HepG2 (cell line): ENCODE measurements around the gene CRIM1. TPM values are rescaled to one million over a fixed set of nuclear protein-coding genes. Genes with fewer than 3 reads are reported as not detected.

Experiments
- ATAC-seq: fragments of 200-7000 bp; cut with Tn5 transposase; 3 replicates; pipeline ENCODE4 v1.9.1; 2020; ENCODE audit warnings: mild to moderate bottlenecking, moderate library complexity
- BruUV-seq: library from RNA; stranded (reverse); fragments of 400-500 nt; replicated peaks from 2 replicates; lab custom pipeline; 2021; lab: Mats Ljungman, UMichigan
- CTCF ChIA-PET: fragments of 300-600 bp; formaldehyde crosslinking; extraction: SDS; loops from one replicate; lab custom pipeline; 2021; ENCODE audit warnings: low total read pairs, inconsistent platforms, low intra/inter-chr PET ratio; lab: Yijun Ruan, JAX
- POLR2A ChIA-PET: fragments of 350-600 bp; sonication (Branson Sonifier 250); formaldehyde crosslinking; loops from one replicate; lab custom pipeline; 2020; ENCODE audit warnings: antibody characterized with exemption, inconsistent platforms; lab: Yijun Ruan, JAX
- DNase-seq: peaks from one replicate; pipeline ENCODE4 v3.0.0-alpha.2; 2015; ENCODE audit warnings: low spot score
- FAIRE-seq: peaks from 3 replicates; lab custom pipeline; 2011; peaks lifted over from hg19 to GRCh38; lab: Jason Lieb, UNC
- H2AFZ ChIP-seq: one replicate; pipeline ENCODE4 v1.6.1; 2011; ENCODE audit warnings: low read length, inconsistent platforms
- H3K27ac ChIP-seq: fragments of 300-600 bp; 3 replicates; pipeline ENCODE4 v1.8.0; 2011; ENCODE audit warnings: mixed run types, mild to moderate bottlenecking, mixed read lengths, low read length, inconsistent platforms; ENCODE audit not compliant: insufficient read depth; ENCODE audit errors: extremely low read length
- H3K27me3 ChIP-seq, 2 experiments: fragments of 200-600 bp in 1 of 2; 2 replicates in 1 of 2; 3 replicates in 1 of 2; pipeline versions ENCODE4 v1.6.0 to v1.8.0; 2011; ENCODE audit warnings: low read length in 2 of 2, mild to moderate bottlenecking in 2 of 2, moderate library complexity in 2 of 2, inconsistent platforms in 1 of 2; ENCODE audit not compliant: insufficient read depth in 2 of 2, control insufficient read depth in 1 of 2
- H3K36me3 ChIP-seq, 2 experiments: fragments of 200-600 bp in 1 of 2; replicated peaks in 1 of 2; 2 replicates in 1 of 2; 3 replicates in 1 of 2; pipeline versions ENCODE4 v1.5.1 to v1.8.0; 2011; ENCODE audit warnings: low read length in 2 of 2, inconsistent platforms in 1 of 2; ENCODE audit not compliant: insufficient read depth in 2 of 2, control insufficient read depth in 1 of 2
- H3K4me1 ChIP-seq: 2 replicates; pipeline ENCODE4 v1.5.1; 2012; ENCODE audit warnings: low read length, inconsistent platforms; ENCODE audit not compliant: insufficient read depth
- H3K4me2 ChIP-seq: 2 replicates; pipeline ENCODE4 v1.6.0; 2011; ENCODE audit warnings: low read depth, low read length, inconsistent platforms
- H3K4me3 ChIP-seq, 3 experiments: fragments of 200-600 bp in 1 of 3; sonication (generic), shearing (Covaris generic) in 1 of 3; replicated peaks in 1 of 3; 2 replicates each; pipeline ENCODE4 v1.5.1; 2011 to 2016; ENCODE audit warnings: low read length in 3 of 3, inconsistent platforms in 2 of 3, low read depth in 2 of 3, mild to moderate bottlenecking in 2 of 3, control low read depth in 1 of 3, mixed read lengths in 1 of 3; ENCODE audit not compliant: insufficient read depth in 1 of 3
- H3K79me2 ChIP-seq: one replicate; pipeline ENCODE4 v1.6.1; 2011; ENCODE audit warnings: low read length, inconsistent platforms; ENCODE audit not compliant: insufficient read depth
- H3K9ac ChIP-seq: 2 replicates; pipeline ENCODE4 v1.6.0; 2011; ENCODE audit warnings: mild to moderate bottlenecking, low read depth, low read length, inconsistent platforms; ENCODE audit not compliant: insufficient read depth
- H3K9me3 ChIP-seq: 2 replicates; pipeline ENCODE4 v1.5.1; 2012; ENCODE audit warnings: mild to moderate bottlenecking, low read length
- H4K20me1 ChIP-seq: 2 replicates; pipeline ENCODE4 v1.6.0; 2011; ENCODE audit warnings: inconsistent platforms, mild to moderate bottlenecking, low read length, moderate library complexity; ENCODE audit not compliant: insufficient read depth
- GABPA ChIP-seq, 2 experiments: IDR thresholded peaks; 2 replicates each; pipeline ENCODE4 v1.6.1; 2011 to 2016; ENCODE audit warnings: low read depth in 2 of 2, low read length in 1 of 2, missing biosample characterization in 1 of 2, missing genetic modification characterization in 1 of 2
- MLX ChIP-seq: IDR thresholded peaks from 2 replicates; pipeline ENCODE4 v1.6.1; 2016
- MYPOP ChIP-seq: sonication (generic); formaldehyde crosslinking; IDR thresholded peaks from 2 replicates; pipeline ENCODE4 v1.8.1; 2023; ENCODE audit warnings: mild to moderate bottlenecking, moderate library complexity, missing genetic modification reagents
- NFE2 ChIP-seq: sonication (generic); formaldehyde crosslinking; IDR thresholded peaks from 2 replicates; pipeline ENCODE4 v1.4.0; 2020; ENCODE audit warnings: missing genetic modification reagents
- ONECUT2 ChIP-seq: sonication (generic); formaldehyde crosslinking; IDR thresholded peaks from 2 replicates; pipeline ENCODE4 v1.4.0; 2020; ENCODE audit warnings: missing genetic modification reagents
- RBM22 ChIP-seq: fragments of 200-400 bp; formaldehyde crosslinking; optimal IDR thresholded peaks from 2 replicates; pipeline ENCODE3; 2017; ENCODE audit warnings: mild to moderate bottlenecking, low read length, moderate library complexity
- SOX6 ChIP-seq, 2 experiments: fragments of 450-650 bp in 1 of 2; sonication (generic) in 1 of 2; formaldehyde crosslinking in 1 of 2; IDR thresholded peaks; 2 replicates each; pipeline versions ENCODE4 v1.4.0 to v1.6.1; 2017 to 2020; ENCODE audit warnings: antibody characterized with exemption in 1 of 2, mild to moderate bottlenecking in 1 of 2, missing genetic modification reagents in 1 of 2
- TFDP2 ChIP-seq: sonication (generic); formaldehyde crosslinking; IDR thresholded peaks from 2 replicates; pipeline ENCODE4 v1.4.0; 2020; ENCODE audit warnings: missing genetic modification reagents
- ZC3H13 ChIP-seq: sonication (generic); formaldehyde crosslinking; IDR thresholded peaks from 2 replicates; pipeline ENCODE4 v1.8.1; 2023; ENCODE audit warnings: mild to moderate bottlenecking, missing genetic modification reagents, moderate library complexity
- ZFP41 ChIP-seq: sonication (generic); formaldehyde crosslinking; IDR thresholded peaks from 2 replicates; pipeline ENCODE4 v1.4.0; 2020; ENCODE audit warnings: mild to moderate bottlenecking, missing genetic modification reagents, borderline replicate concordance
- ZFP91 ChIP-seq: sonication (generic); formaldehyde crosslinking; IDR thresholded peaks from 2 replicates; pipeline ENCODE4 v1.9.0; 2022; ENCODE audit warnings: missing genetic modification reagents, mild to moderate bottlenecking, borderline replicate concordance
- WGBS: methylation state at CpG from one replicate; pipeline ENCODE4 v1.1.6; 2017; ENCODE audit warnings: low lambda C conversion rate; 5-methylcytosine and 5-hydroxymethylcytosine counted together
- in situ Hi-C: cut with HindIII; loops from 2 replicates; pipeline ENCODE4 v1.10.0; 2017; ENCODE audit warnings: low pct_unique_long_range_greater_than_20kb; ENCODE audit not compliant: extremely low pct_ligation_motif_present
- intact Hi-C: fragments of 100-400 bp; cut with micrococcal nuclease; formaldehyde crosslinking; loops from one replicate; pipeline ENCODE4 v1.10.0; 2022; ENCODE audit not compliant: unreplicated experiment
- polyA plus RNA-seq, 8 experiments: library from polyadenylated mRNA; depleted of rRNA in 3 of 8; stranded (reverse) in 7 of 8; unstranded in 1 of 8; fragments of >200 nt; fragmentation: Illumina TruSeq in 4 of 8; extraction: Trizol in 4 of 8; gene quantifications; 2 replicates each; pipeline versions ENCODE4 v1.2.1 to v1.2.3, GENCODE V29; 2011 to 2016; ENCODE audit warnings: low read depth in 4 of 8, missing spikeins in 1 of 8, mixed read lengths in 1 of 8; ENCODE audit not compliant: insufficient read depth in 1 of 8
- total RNA-seq, 5 experiments: library from RNA; depleted of rRNA; stranded (reverse); fragments of >200 nt; fragmentation: Illumina TruSeq; extraction: Trizol; gene quantifications; 2 replicates each; pipeline ENCODE4 v1.2.3, GENCODE V29; 2016; ENCODE audit warnings: low read depth in 1 of 5

CRIM1 gene
- total and polyA plus RNA-seq, 2 of the 13 experiments (the other 11 are each of a cell fraction or from before 2014, with no cell fraction given) = 39.1 to 69.9 TPM

- TF ChIP-seq ZFP41 (CRISPR knock-in tag) (no peak), ZC3H13 (no peak), MLX (no peak), ONECUT2 (no peak), NFE2 (CRISPR knock-in tag) (no peak)
- TF ChIP-seq, all 625 proteins: peak for 0
- no peaks in the 10 kb centered on the region for H3K4me1 ChIP-seq
- DNase-seq (no peak), ATAC-seq (no peak; the same call in 2 of the 3 replicates), FAIRE-seq (no peak)
- no peaks in the 10 kb centered on the region for H3K9me3 ChIP-seq
- no peak overlapping the region for H2AFZ ChIP-seq
- no peaks in the 10 kb centered on the region for H3K27me3 ChIP-seq
- intact Hi-C loops = no loop called here
- H3K79me2 ChIP-seq = no peaks in the 10 kb centered on the region
- 95% methylated on average over 3 of the region's 3 CpGs for WGBS
- in situ Hi-C loops = no loop called here
- H3K9ac ChIP-seq = no peak overlapping the region
- H3K4me2 ChIP-seq = no peak overlapping the region
- H3K4me3 ChIP-seq = no peak overlapping the region
- 0 out of 2 replicates have a peak, but pooled peaks cover 3% of the 10 kb centered on the region for H4K20me1 ChIP-seq
- no TSS peak for BruUV-seq
- H3K36me3 ChIP-seq = peaks cover 50 to 97% of the 10 kb centered on the region in 2 experiments
- ChIA-PET POLR2A (no interaction called here), CTCF (no interaction called here)
- H3K27ac ChIP-seq = no peak overlapping the region
Observed at GRCh38 chr2:36512705-36513104, 157.1 kb downstream of the CRIM1 start.

- ATAC-seq (no peak), DNase-seq (no peak), FAIRE-seq (no peak)
- Histone ChIP-seq H3K4me3 (no peak overlapping the region), H3K9ac (no peak overlapping the region), H3K4me1 (no peaks in the 10 kb centered on the region), H3K36me3 (peaks cover 50 to 91% of the 10 kb centered on the region in 2 experiments), H4K20me1 (0 out of 2 replicates have a peak, but pooled peaks cover 3% of the 10 kb centered on the region), H2AFZ (no peak overlapping the region), H3K79me2 (no peaks in the 10 kb centered on the region), H3K9me3 (no peaks in the 10 kb centered on the region), H3K27ac (no peak overlapping the region), H3K4me2 (no peak overlapping the region), H3K27me3 (no peaks in the 10 kb centered on the region)
- WGBS = 100% methylated on average over 1 of the region's 2 CpGs
- CTCF ChIA-PET = no interaction called here
- intact Hi-C loops (no loop called here), in situ Hi-C loops (no loop called here)
- POLR2A ChIA-PET = no interaction called here
- TF ChIP-seq RBM22 (peak; percentile 16), MYPOP (CRISPR knock-in tag) (no peak), TFDP2 (CRISPR knock-in tag) (no peak), GABPA (IDR thresholded peaks at IDR 0.05; ENCODE audit: low read depth, low read length) (no peak), GABPA (CRISPR knock-in tag; IDR thresholded peaks at IDR 0.05; ENCODE audit: low read depth) (no peak), ZFP91 (no peak), SOX6 (IDR thresholded peaks at IDR 0.05) (no peak), SOX6 (CRISPR knock-in tag; IDR thresholded peaks at IDR 0.05) (no peak)
- no TSS peak for BruUV-seq
Observed at GRCh38 chr2:36513661-36514060, 158.1 kb downstream of the CRIM1 start.
